ENCODE measurements around the gene HPD. TPM values are rescaled to one million over a fixed set of nuclear protein-coding genes. Genes with fewer than 3 reads are reported as not detected.

The HPD gene
- total and polyA plus RNA-seq, 2 experiments from 2014 or later: 20.9 to 35.8 TPM

DNA sequence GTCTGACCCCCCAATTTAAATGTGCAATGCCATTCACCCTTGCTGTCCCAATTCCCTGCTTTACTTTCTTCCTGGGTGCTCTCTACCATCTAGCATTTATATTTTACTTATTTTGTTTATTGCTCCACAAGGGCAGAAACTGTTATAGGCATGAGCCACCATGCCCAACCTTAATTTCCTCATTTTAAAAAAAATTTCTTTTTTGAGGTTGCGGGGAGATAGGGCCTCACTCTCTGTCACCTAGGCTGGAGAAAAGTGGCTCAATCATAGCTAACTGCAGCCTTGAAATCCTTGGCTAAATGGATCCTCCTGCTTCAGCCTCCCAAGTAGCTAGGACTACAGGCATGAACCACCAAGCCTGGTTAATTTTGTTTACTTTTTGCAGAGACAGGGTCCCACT is 13.0 kb downstream of the HPD start:
- no peaks in the 10 kb centered on the region for H3K9me2 ChIP-seq (replicated peaks; ENCODE audit: insufficient read depth)
- no peak for TF ChIP-seq EZH2 (IDR thresholded peaks at IDR 0.05; ENCODE audit: borderline replicate concordance)
- TF ChIP-seq, protein P1, sequence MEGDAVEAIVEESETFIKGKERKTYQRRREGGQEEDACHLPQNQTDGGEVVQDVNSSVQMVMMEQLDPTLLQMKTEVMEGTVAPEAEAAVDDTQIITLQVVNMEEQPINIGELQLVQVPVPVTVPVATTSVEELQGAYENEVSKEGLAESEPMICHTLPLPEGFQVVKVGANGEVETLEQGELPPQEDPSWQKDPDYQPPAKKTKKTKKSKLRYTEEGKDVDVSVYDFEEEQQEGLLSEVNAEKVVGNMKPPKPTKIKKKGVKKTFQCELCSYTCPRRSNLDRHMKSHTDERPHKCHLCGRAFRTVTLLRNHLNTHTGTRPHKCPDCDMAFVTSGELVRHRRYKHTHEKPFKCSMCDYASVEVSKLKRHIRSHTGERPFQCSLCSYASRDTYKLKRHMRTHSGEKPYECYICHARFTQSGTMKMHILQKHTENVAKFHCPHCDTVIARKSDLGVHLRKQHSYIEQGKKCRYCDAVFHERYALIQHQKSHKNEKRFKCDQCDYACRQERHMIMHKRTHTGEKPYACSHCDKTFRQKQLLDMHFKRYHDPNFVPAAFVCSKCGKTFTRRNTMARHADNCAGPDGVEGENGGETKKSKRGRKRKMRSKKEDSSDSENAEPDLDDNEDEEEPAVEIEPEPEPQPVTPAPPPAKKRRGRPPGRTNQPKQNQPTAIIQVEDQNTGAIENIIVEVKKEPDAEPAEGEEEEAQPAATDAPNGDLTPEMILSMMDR (IDR thresholded peaks at IDR 0.05; ENCODE audit: poor library complexity): no peak
- TF ChIP-seq EZH2phosphoT487 (IDR thresholded peaks at IDR 0.05; ENCODE audit: low read depth, severe bottlenecking, unreplicated experiment): no peak
- no peaks in the 10 kb centered on the region for H3K27me3 ChIP-seq
- no peaks in the 10 kb centered on the region for H3K36me3 ChIP-seq (replicated peaks; ENCODE audit: insufficient read depth, low read depth)
- 95% methylated on average over 1 of the region's 1 CpG for WGBS (ENCODE audit: low lambda C conversion rate, missing lambda C conversion rate)
- DNase-seq (ENCODE audit: low spot score): no peak
- H3K4me1 ChIP-seq (ENCODE audit: insufficient read depth): peaks cover 6% of the 10 kb centered on the region
- H4K20me1 ChIP-seq (ENCODE audit: insufficient read depth, poor library complexity, severe bottlenecking): no peaks in the 10 kb centered on the region
- no peak overlapping the region for H3K4me2 ChIP-seq
- no peak overlapping the region for H3K27ac ChIP-seq
- H2AFZ ChIP-seq: no peak overlapping the region
- no peaks in the 10 kb centered on the region for H3K79me2 ChIP-seq
- H3K4me3 ChIP-seq: no peak overlapping the region
- H3K9me3 ChIP-seq (ENCODE audit: low read depth): no peaks in the 10 kb centered on the region

DNA sequence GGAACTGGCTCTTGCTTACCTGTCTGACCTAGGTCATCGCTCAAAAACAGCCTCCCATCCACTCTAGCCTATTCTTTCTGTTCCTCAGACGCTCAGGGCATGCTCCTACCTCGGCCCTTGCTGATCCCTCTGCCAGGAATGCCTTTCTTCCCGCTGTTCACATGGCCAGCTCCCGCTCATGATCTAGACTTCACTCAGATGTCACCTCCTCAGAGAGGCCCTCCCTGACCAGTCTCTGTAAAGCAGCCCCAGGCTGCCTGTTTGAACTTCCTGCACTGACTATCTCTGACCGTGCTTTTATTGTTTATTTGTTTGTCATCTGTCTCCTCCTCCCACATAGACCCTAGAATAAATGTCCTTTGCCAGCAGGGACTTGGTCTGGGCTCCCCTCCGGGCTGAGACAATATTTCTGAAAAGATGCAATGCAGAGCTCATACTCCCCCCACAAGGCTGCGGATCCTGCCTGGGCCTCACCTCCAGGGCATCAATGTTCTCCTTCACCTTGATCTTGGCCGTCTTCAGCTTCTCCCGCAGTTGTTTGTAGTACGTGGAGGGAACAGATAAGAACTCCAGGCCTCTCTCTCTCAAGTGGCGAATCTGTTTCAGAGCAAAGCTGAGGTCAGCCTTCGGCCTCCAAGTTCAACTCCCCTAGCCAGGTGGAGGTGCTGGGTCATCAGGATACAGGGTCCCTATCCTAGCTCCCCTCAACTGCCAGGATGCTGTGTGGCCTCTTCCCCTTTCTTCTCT is 15.2 kb downstream of the HPD start:
- H3K36me3 ChIP-seq (replicated peaks; ENCODE audit: insufficient read depth, low read depth): no peaks in the 10 kb centered on the region
- no peaks in the 10 kb centered on the region for H3K27me3 ChIP-seq
- H3K27ac ChIP-seq: peak overlapping the region; percentile 58
- WGBS (ENCODE audit: low lambda C conversion rate, missing lambda C conversion rate): 33% methylated on average over 13 of the region's 13 CpGs
- H2AFZ ChIP-seq: peak overlapping the region; percentile 5
- no peaks in the 10 kb centered on the region for H3K9me2 ChIP-seq (replicated peaks; ENCODE audit: insufficient read depth)
- DNase-seq (ENCODE audit: low spot score): no peak
- no peak overlapping the region for H3K4me3 ChIP-seq
- no peaks in the 10 kb centered on the region for H4K20me1 ChIP-seq (ENCODE audit: insufficient read depth, poor library complexity, severe bottlenecking)
- H3K9me3 ChIP-seq (ENCODE audit: low read depth): no peaks in the 10 kb centered on the region
- H3K4me2 ChIP-seq: peak overlapping the region; percentile 4
- peaks cover 6% of the 10 kb centered on the region for H3K4me1 ChIP-seq (ENCODE audit: insufficient read depth)
- no peaks in the 10 kb centered on the region for H3K79me2 ChIP-seq
- TF ChIP-seq EZH2phosphoT487 (IDR thresholded peaks at IDR 0.05; ENCODE audit: low read depth, severe bottlenecking, unreplicated experiment) (no peak), EZH2 (IDR thresholded peaks at IDR 0.05; ENCODE audit: borderline replicate concordance) (no peak)
- TF ChIP-seq, protein P1 (IDR thresholded peaks at IDR 0.05; ENCODE audit: poor library complexity): no peak

DNA sequence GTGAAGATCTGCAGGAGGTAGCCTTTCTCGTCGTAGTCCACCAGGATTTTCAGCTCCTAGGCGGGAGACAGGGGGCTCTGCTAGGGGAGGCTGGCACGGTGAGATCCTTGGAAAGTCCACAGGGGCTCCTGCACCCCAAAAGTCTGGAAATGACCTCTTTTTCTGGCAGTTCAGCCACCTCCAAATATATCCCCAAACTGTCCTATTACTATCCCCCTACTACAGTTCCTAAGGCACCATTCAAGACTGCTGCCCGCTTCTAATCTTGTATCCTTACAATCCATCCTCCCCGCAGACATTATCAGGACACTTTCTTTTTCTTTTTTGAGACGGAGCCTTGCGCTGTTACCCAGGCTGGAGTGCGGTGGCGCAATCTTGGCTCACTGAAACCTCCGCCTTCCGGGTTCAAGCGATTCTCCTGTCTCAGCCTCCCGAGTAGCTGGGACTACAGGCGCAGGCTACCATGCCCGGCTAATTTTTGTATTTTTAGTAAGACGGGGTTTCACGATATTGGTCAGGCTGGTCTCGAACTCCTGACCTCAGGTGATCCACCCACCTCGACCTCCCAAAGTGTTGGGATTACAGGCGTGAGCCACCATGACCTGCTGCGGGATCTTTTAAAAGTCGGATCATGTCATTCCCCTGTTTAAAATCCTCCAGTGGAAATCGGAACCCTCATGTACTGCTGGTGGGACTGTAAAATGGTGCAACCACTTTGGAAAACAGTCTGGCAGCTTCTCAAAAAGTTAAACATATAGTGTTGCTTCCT is 18.5 kb downstream of the HPD start:
- Histone ChIP-seq H3K27me3 (no peaks in the 10 kb centered on the region), H3K27ac (peak overlapping the region; percentile 32), H3K4me3 (peak overlapping the region; percentile 23), H3K36me3 (replicated peaks; ENCODE audit: insufficient read depth, low read depth) (no peaks in the 10 kb centered on the region), H3K4me2 (peak overlapping the region; percentile 80), H3K79me2 (no peaks in the 10 kb centered on the region), H3K4me1 (ENCODE audit: insufficient read depth) (peaks cover 6% of the 10 kb centered on the region), H3K9me3 (ENCODE audit: low read depth) (no peaks in the 10 kb centered on the region), H4K20me1 (ENCODE audit: insufficient read depth, poor library complexity, severe bottlenecking) (no peaks in the 10 kb centered on the region), H3K9me2 (replicated peaks; ENCODE audit: insufficient read depth) (no peaks in the 10 kb centered on the region), H2AFZ (peak overlapping the region; percentile 57)
- TF ChIP-seq, protein P1 (IDR thresholded peaks at IDR 0.05; ENCODE audit: poor library complexity): no peak
- WGBS (ENCODE audit: low lambda C conversion rate, missing lambda C conversion rate): 78% methylated on average over 24 of the region's 24 CpGs
- no peak for DNase-seq (ENCODE audit: low spot score)
